GM18508 (cell line): Measurements from ENCODE around the gene ZNF83.
A peak's percentile ranks its signal among the peaks of the same experiment; 100 is the strongest.
"Not testable (repeated sequence)": the region's sequence is repeated elsewhere in the genome, so short reads cannot be mapped to it uniquely, and the experiment has no call there.

Source experiments
- ATAC-seq: cut with Tn5 transposase; IDR thresholded peaks from one replicate; pipeline ENCODE4 v1.9.1; 2021; ENCODE audit warnings: moderate number of reproducible peaks; ENCODE audit not compliant: insufficient read depth, unreplicated experiment

The ZNF83 gene

GRCh38 chr19:52584736-52585440 is 53.3 kb downstream of the ZNF83 start:
- ATAC-seq: no peak

- ATAC-seq: peak; percentile 74
Measured at GRCh38 chr19:52570000-52570861, 67.9 kb downstream of the ZNF83 start, which contains the start of gene ZNF701. Gene ZNF701, plus strand, starts transcription at chr19:52570287. Its CDS starts 3,861 bp downstream, at chr19:52574148.

GRCh38 chr19:52569638-52569999 is 68.5 kb downstream of the ZNF83 start:
- not testable (repeated sequence) for ATAC-seq

- ATAC-seq: no peak
Measured at GRCh38 chr19:52567921-52568320, 70.2 kb downstream of the ZNF83 start.

- no peak for ATAC-seq
Measured at GRCh38 chr19:52566588-52566987, 71.6 kb downstream of the ZNF83 start.

GRCh38 chr19:52566121-52566520 is 72.0 kb downstream of the ZNF83 start:
- ATAC-seq: no peak
